HG02588 (cell line): Measurements from ENCODE around the gene PRH2.

Experiments used
- ATAC-seq: cut with Tn5 transposase; IDR thresholded peaks from one replicate; pipeline ENCODE4 v1.9.1; 2021; ENCODE audit warnings: mild to moderate bottlenecking, moderate library complexity; ENCODE audit not compliant: unreplicated experiment

Gene PRH2

GRCh38 chr12:10959804-10960203, 30.8 kb downstream of the PRH2 start:
- ATAC-seq = no peak

- no peak for ATAC-seq
Observed at GRCh38 chr12:10960211-10960610, 31.2 kb downstream of the PRH2 start.

GRCh38 chr12:10965476-10965875, 36.4 kb downstream of the PRH2 start:
- ATAC-seq = no peak

GRCh38 chr12:10966314-10966713, 37.3 kb downstream of the PRH2 start:
- ATAC-seq = no peak

GRCh38 chr12:10967409-10967808, 38.4 kb downstream of the PRH2 start:
- ATAC-seq = no peak

- ATAC-seq = no peak
Observed at GRCh38 chr12:10968765-10969456, 39.9 kb downstream of the PRH2 start.

- no peak for ATAC-seq
Observed at GRCh38 chr12:10974965-10975364, 45.9 kb downstream of the PRH2 start.

- no peak for ATAC-seq
Observed at GRCh38 chr12:10982244-10982643, 53.2 kb downstream of the PRH2 start.
